Neural crest cell (in vitro differentiated cells): ENCODE data around the gene STX8. TPM values are rescaled to one million over a fixed set of nuclear protein-coding genes. Genes with fewer than 3 reads are reported as not detected.

Source experiments
- DNase-seq: peaks from one replicate; pipeline ENCODE4 v3.0.0; 2021; ENCODE audit warnings: low read depth, mixed read lengths, low spot score
- H3K27ac Mint-ChIP-seq: one replicate; pipeline ENCODE4 v1.8.0; 2021; ENCODE audit warnings: mild to moderate bottlenecking, mixed read lengths; ENCODE audit not compliant: unreplicated experiment
- H3K27me3 Mint-ChIP-seq: 2 replicates; pipeline ENCODE4 v1.8.0; 2021; ENCODE audit warnings: low read depth, mild to moderate bottlenecking, mixed read lengths
- H3K36me3 Mint-ChIP-seq: 2 replicates; pipeline ENCODE4 v1.8.0; 2021; ENCODE audit warnings: low read depth, mild to moderate bottlenecking, mixed read lengths
- H3K4me1 Mint-ChIP-seq: 2 replicates; pipeline ENCODE4 v1.8.0; 2021; ENCODE audit warnings: mixed read lengths
- H3K4me3 Mint-ChIP-seq: one replicate; pipeline ENCODE4 v1.8.0; 2021; ENCODE audit warnings: mild to moderate bottlenecking, mixed read lengths
- H3K9me3 Mint-ChIP-seq: 2 replicates; pipeline ENCODE4 v1.8.0; 2021; ENCODE audit warnings: mixed read lengths
- CTCF ChIP-seq: fragments of 200-600 bp; sonication (generic); conservative IDR thresholded peaks from 2 replicates; pipeline ENCODE4 v1.5.0; 2021; ENCODE audit warnings: antibody characterized with exemption, mild to moderate bottlenecking
- total RNA-seq: library from RNA; stranded (reverse); gene quantifications from 2 replicates; pipeline ENCODE4 v1.2.1, GENCODE V29; 2021

Gene STX8
- total RNA-seq, 1 donor from 2014 or later = 56.6 TPM

- Mint-ChIP-seq H3K27ac (no peak overlapping the region), H3K9me3 (peaks cover 2% of the 10 kb centered on the region), H3K27me3 (no peaks in the 10 kb centered on the region), H3K4me1 (no peaks in the 10 kb centered on the region), H3K4me3 (no peak overlapping the region), H3K36me3 (no peaks in the 10 kb centered on the region)
- no peak for TF ChIP-seq CTCF
- no peak for DNase-seq
These were observed 22.0 kb downstream of the STX8 start for GRCh38 chr17:9553596-9553995.

DNA sequence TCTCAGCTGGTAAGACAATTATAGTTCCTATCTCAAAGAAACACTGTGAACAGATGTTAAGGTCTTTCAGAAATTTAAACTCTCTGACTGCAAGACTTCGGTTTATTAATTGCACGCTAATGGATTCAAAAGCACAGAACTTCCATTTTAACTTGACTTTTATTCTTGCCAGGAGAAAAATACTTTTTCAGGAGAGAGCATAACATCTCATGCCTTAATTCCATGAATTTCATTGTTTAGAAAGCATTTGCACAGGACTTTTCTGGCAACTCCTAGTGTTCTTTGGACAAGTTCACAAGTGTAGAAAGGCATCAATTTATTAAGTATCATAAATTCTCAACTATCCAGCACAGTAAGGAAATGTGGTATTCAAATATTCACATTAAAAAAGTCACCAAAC, 22.4 kb downstream of the STX8 start:
- no peaks in the 10 kb centered on the region for H3K4me1 Mint-ChIP-seq
- no peak overlapping the region for H3K27ac Mint-ChIP-seq
- peaks cover under 1% of the 10 kb centered on the region for H3K9me3 Mint-ChIP-seq
- H3K36me3 Mint-ChIP-seq = no peaks in the 10 kb centered on the region
- DNase-seq = no peak
- no peak for TF ChIP-seq CTCF
- no peaks in the 10 kb centered on the region for H3K27me3 Mint-ChIP-seq
- H3K4me3 Mint-ChIP-seq = no peak overlapping the region

DNA sequence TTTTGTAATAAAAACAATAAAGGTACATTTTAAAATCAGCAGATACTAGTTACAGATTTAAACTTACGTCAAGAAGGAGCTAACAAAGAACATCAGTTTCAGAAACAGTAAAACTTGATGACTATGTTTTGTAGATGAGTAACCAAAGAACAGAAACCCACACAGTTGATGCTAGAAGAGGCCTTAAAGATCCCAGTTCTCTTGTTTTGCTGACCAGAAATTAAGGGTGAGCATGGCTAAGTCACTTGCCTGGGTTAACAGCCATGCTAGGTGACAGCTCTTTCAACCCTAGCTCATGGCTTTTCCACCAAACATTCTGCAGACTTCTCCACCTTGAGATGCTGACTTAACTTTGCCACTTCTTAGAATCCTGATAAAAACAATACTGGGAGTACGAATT, 26.4 kb downstream of the STX8 start:
- H3K27ac Mint-ChIP-seq = no peak overlapping the region
- DNase-seq = no peak
- no peaks in the 10 kb centered on the region for H3K36me3 Mint-ChIP-seq
- H3K4me1 Mint-ChIP-seq = no peaks in the 10 kb centered on the region
- no peak for TF ChIP-seq CTCF
- no peak overlapping the region for H3K4me3 Mint-ChIP-seq
- no peaks in the 10 kb centered on the region for H3K27me3 Mint-ChIP-seq
- no peaks in the 10 kb centered on the region for H3K9me3 Mint-ChIP-seq

GRCh38 chr17:9544221-9544620, 31.4 kb downstream of the STX8 start:
- no peak overlapping the region for H3K4me3 Mint-ChIP-seq
- H3K36me3 Mint-ChIP-seq = peaks cover 15% of the 10 kb centered on the region
- no peak for DNase-seq
- TF ChIP-seq CTCF = no peak
- H3K27me3 Mint-ChIP-seq = no peaks in the 10 kb centered on the region
- H3K9me3 Mint-ChIP-seq = no peaks in the 10 kb centered on the region
- no peak overlapping the region for H3K27ac Mint-ChIP-seq
- no peaks in the 10 kb centered on the region for H3K4me1 Mint-ChIP-seq

GRCh38 chr17:9541718-9542117, 33.9 kb downstream of the STX8 start:
- H3K4me3 Mint-ChIP-seq = no peak overlapping the region
- no peak for DNase-seq
- no peak for TF ChIP-seq CTCF
- no peak overlapping the region for H3K27ac Mint-ChIP-seq
- no peaks in the 10 kb centered on the region for H3K9me3 Mint-ChIP-seq
- no peaks in the 10 kb centered on the region for H3K4me1 Mint-ChIP-seq
- H3K27me3 Mint-ChIP-seq = no peaks in the 10 kb centered on the region
- peaks cover 17% of the 10 kb centered on the region for H3K36me3 Mint-ChIP-seq

DNA sequence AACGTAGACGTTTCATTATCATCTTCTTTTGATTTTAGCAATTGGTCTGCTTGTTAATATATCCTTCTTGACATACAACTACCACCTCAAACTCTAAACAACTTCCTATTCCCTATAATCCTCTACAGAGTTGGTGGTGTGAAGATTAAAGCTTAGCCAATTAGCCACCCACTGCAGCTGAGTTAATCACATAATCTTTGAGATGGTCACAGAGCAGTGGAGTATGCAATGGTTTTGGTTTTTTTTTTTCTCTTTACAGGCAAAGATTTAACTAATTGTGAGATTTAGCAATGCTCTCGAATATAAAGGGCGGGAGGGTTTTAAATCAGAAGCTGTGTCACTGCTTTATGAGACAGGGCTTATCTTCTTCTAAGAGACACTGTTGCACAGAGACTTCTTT, 37.0 kb downstream of the STX8 start:
- H3K4me1 Mint-ChIP-seq = no peaks in the 10 kb centered on the region
- H3K36me3 Mint-ChIP-seq = peaks cover 14% of the 10 kb centered on the region
- H3K9me3 Mint-ChIP-seq = no peaks in the 10 kb centered on the region
- no peak overlapping the region for H3K27ac Mint-ChIP-seq
- H3K4me3 Mint-ChIP-seq = no peak overlapping the region
- TF ChIP-seq CTCF = no peak
- H3K27me3 Mint-ChIP-seq = no peaks in the 10 kb centered on the region
- DNase-seq = no peak
